A549 (cell line): ENCODE data around the gene RNF5.

Experiments
- PHF8 ChIP-seq: fragments of 200-600 bp; sonication (generic); IDR thresholded peaks from 2 replicates; pipeline ENCODE4 v1.6.1; 2016; ENCODE audit warnings: low read depth, mild to moderate bottlenecking, antibody characterized with exemption, moderate library complexity, borderline replicate concordance
- SMC3 ChIP-seq: fragments of >200 bp; sonication (Bioruptor Twin); formaldehyde crosslinking; IDR thresholded peaks from 3 replicates; pipeline ENCODE4 v1.6.1; 2018; ENCODE audit warnings: inconsistent platforms
- TF ChIP-seq, protein P1 (sequence below): fragments of 200-600 bp; sonication (generic); IDR thresholded peaks from 2 replicates; pipeline ENCODE4 v1.6.1; 2016; ENCODE audit warnings: antibody characterized with exemption, mild to moderate bottlenecking, moderate library complexity

DNA sequence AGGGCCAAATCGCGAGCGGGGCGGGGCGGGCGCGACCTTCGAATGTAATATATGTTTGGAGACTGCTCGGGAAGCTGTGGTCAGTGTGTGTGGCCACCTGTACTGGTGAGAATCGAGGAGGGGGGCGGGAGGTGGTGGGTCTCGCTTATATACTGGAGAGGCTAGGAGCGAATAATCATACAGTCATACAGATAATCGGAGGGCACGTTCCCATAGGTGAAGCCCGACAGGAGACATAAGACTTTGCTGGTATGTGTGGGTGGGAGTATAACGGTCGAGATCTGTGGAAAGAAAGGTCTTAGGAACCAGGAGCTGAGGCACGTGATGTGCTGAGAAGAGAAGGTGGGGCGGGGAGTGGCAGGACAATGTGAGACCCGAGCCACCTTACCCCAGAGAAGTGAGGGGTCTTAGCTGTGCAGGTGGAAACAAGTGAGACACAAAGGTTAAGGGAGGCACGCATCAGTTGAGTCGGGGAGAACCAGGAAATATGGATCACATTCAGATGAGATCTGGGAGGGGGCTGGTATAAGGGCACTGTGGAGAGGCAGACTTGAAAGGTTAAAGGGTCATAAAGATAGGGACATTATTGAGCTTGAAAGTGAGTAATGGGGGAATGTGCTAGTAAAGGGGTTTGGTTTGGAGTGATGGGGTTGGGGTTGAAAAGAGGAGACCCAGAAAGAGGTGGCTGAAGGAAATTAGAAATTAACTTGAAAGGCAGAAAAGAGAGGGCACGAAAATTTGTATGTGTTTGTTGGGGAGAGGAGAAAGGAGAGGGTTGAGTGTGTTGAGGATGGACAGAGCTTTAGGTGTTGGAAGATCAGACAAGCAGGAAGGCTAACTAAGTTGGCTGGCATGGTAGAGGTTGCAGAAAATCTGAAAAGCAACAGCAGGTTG, 589 bp downstream of the RNF5 start:
- TF ChIP-seq SMC3 (no peak), PHF8 (no peak)
- TF ChIP-seq, protein P1, sequence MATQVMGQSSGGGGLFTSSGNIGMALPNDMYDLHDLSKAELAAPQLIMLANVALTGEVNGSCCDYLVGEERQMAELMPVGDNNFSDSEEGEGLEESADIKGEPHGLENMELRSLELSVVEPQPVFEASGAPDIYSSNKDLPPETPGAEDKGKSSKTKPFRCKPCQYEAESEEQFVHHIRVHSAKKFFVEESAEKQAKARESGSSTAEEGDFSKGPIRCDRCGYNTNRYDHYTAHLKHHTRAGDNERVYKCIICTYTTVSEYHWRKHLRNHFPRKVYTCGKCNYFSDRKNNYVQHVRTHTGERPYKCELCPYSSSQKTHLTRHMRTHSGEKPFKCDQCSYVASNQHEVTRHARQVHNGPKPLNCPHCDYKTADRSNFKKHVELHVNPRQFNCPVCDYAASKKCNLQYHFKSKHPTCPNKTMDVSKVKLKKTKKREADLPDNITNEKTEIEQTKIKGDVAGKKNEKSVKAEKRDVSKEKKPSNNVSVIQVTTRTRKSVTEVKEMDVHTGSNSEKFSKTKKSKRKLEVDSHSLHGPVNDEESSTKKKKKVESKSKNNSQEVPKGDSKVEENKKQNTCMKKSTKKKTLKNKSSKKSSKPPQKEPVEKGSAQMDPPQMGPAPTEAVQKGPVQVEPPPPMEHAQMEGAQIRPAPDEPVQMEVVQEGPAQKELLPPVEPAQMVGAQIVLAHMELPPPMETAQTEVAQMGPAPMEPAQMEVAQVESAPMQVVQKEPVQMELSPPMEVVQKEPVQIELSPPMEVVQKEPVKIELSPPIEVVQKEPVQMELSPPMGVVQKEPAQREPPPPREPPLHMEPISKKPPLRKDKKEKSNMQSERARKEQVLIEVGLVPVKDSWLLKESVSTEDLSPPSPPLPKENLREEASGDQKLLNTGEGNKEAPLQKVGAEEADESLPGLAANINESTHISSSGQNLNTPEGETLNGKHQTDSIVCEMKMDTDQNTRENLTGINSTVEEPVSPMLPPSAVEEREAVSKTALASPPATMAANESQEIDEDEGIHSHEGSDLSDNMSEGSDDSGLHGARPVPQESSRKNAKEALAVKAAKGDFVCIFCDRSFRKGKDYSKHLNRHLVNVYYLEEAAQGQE: no peak
